Colonic mucosa (tissue), 4 donors: Measurements from ENCODE around the gene EIF4ENIF1. TPM values are rescaled to one million over a fixed set of nuclear protein-coding genes. Genes with fewer than 3 reads are reported as not detected.
"Not testable (repeated sequence)": the region's sequence is repeated elsewhere in the genome, so short reads cannot be mapped to it uniquely, and the experiment has no call there.

Experiments
- DNase-seq: peaks from one replicate; pipeline ENCODE4 v3.0.0-alpha.2; 2020
- H3K27ac ChIP-seq: fragments of 200-600 bp; one replicate; pipeline ENCODE4 v1.8.0; 2021
- H3K27me3 ChIP-seq: fragments of 200-600 bp; one replicate; pipeline ENCODE4 v1.8.0; 2021
- H3K36me3 ChIP-seq: fragments of 200-600 bp; one replicate; pipeline ENCODE4 v1.8.0; 2021
- H3K4me1 ChIP-seq: fragments of 200-600 bp; one replicate; pipeline ENCODE4 v1.8.0; 2021; ENCODE audit warnings: mild to moderate bottlenecking
- H3K4me3 ChIP-seq: fragments of 200-600 bp; one replicate; pipeline ENCODE4 v1.8.0; 2021
- H3K9ac ChIP-seq, 2 donors: one replicate each; pipeline ENCODE4 v1.7.0; 2013; ENCODE audit warnings: control low read depth in 2 of 2, low read depth in 2 of 2, low read length in 2 of 2
- H3K9me3 ChIP-seq: fragments of 200-600 bp; one replicate; pipeline ENCODE4 v1.8.0; 2021
- CTCF ChIP-seq: fragments of 200-600 bp; IDR thresholded peaks from one replicate; pipeline ENCODE4 v1.8.0; 2022; ENCODE audit warnings: antibody characterized with exemption, mild to moderate bottlenecking
- intact Hi-C: fragments of 100-400 bp; cut with DNase I; formaldehyde crosslinking; loops from one replicate; pipeline ENCODE4 v1.14.1; 2022
- total RNA-seq, 2 donors: library from RNA; stranded (reverse); fragmentation: NEBNext Ultra II Directional in 1 of 2; extraction: Animal tissue kit (Norgen Biotek cat#: 25700) in 1 of 2; gene quantifications; one replicate each; pipeline ENCODE4 v1.2.1, GENCODE V29; 2021
- donor health status: healthy.
- donor health status: DM: no; HTN: no; CAD: no.
- donor health status: DM: no; HTN: no; CAD: no.

EIF4ENIF1 gene
- total RNA-seq, 2 donors from 2014 or later: 25.2 to 25.4 TPM

- no peaks in the 10 kb centered on the region for H3K4me1 ChIP-seq
These were observed 869 bp upstream of the EIF4ENIF1 start for GRCh38 chr22:31490496-31490925.

GRCh38 chr22:31488988-31489617, 539 bp downstream of the EIF4ENIF1 start:
- no peaks in the 10 kb centered on the region for H3K27me3 ChIP-seq
- peak overlapping the region; percentile 87 to 89 for H3K9ac ChIP-seq
- no peaks in the 10 kb centered on the region for H3K36me3 ChIP-seq
- no peaks in the 10 kb centered on the region for H3K4me1 ChIP-seq
- peak overlapping the region; percentile 76 for H3K4me3 ChIP-seq
- no peak for TF ChIP-seq CTCF
- intact Hi-C loops: no loop called here
- H3K9me3 ChIP-seq: no peaks in the 10 kb centered on the region
- peak; percentile 45 for DNase-seq
- peak overlapping the region; percentile 97 for H3K27ac ChIP-seq

More at GRCh38 chr22:31490496-31490925, 869 bp upstream of the EIF4ENIF1 start:
- no peaks in the 10 kb centered on the region for H3K27me3 ChIP-seq
- peak; percentile 66 for DNase-seq
- intact Hi-C loops: no loop called here
- H3K9me3 ChIP-seq: no peaks in the 10 kb centered on the region
- no peak for TF ChIP-seq CTCF
- H3K27ac ChIP-seq: peak overlapping the region; percentile 97
- H3K9ac ChIP-seq: peak overlapping the region; percentile 89 to 92
- no peaks in the 10 kb centered on the region for H3K36me3 ChIP-seq
- peak overlapping the region; percentile 76 for H3K4me3 ChIP-seq

GRCh38 chr22:31488346-31488883, 1.2 kb downstream of the EIF4ENIF1 start:
- no peaks in the 10 kb centered on the region for H3K36me3 ChIP-seq
- no peak for DNase-seq
- TF ChIP-seq CTCF: no peak
- no peaks in the 10 kb centered on the region for H3K9me3 ChIP-seq
- H3K4me1 ChIP-seq: no peaks in the 10 kb centered on the region
- no peaks in the 10 kb centered on the region for H3K27me3 ChIP-seq
- H3K27ac ChIP-seq: peak overlapping the region; percentile 54
- peak overlapping the region; percentile 87 to 89 for H3K9ac ChIP-seq
- intact Hi-C loops: no loop called here
- peak overlapping the region; percentile 76 for H3K4me3 ChIP-seq

- Histone ChIP-seq H3K4me3 (no peak overlapping the region), H3K9me3 (no peaks in the 10 kb centered on the region), H3K9ac (no peak overlapping the region), H3K4me1 (no peaks in the 10 kb centered on the region), H3K27me3 (no peaks in the 10 kb centered on the region), H3K36me3 (no peaks in the 10 kb centered on the region), H3K27ac (no peak overlapping the region)
- TF ChIP-seq CTCF: no peak
- no peak for DNase-seq
- intact Hi-C loops: no loop called here
These were observed 2.7 kb downstream of the EIF4ENIF1 start for GRCh38 chr22:31486951-31487350.

GRCh38 chr22:31486369-31486768, 3.3 kb downstream of the EIF4ENIF1 start:
- H3K27ac ChIP-seq, H3K4me1 ChIP-seq, DNase-seq, H3K4me3 ChIP-seq, intact Hi-C loops, H3K27me3 ChIP-seq, H3K9ac ChIP-seq, H3K9me3 ChIP-seq, H3K36me3 ChIP-seq: not testable (repeated sequence)

GRCh38 chr22:31482470-31482869, 7.2 kb downstream of the EIF4ENIF1 start:
- H3K27ac ChIP-seq, H3K36me3 ChIP-seq, DNase-seq, H3K27me3 ChIP-seq, H3K4me3 ChIP-seq, intact Hi-C loops, H3K9me3 ChIP-seq, H3K9ac ChIP-seq, H3K4me1 ChIP-seq: not testable (repeated sequence)
